Measurements from ENCODE around the gene TDRD9.

TDRD9 gene

GRCh38 chr14:104040539-104040938, 112.3 kb downstream of the TDRD9 start:
- no peak for TF ChIP-seq ZFX (IDR thresholded peaks at IDR 0.05; ENCODE audit: borderline replicate concordance)
- TF ChIP-seq, protein P1, sequence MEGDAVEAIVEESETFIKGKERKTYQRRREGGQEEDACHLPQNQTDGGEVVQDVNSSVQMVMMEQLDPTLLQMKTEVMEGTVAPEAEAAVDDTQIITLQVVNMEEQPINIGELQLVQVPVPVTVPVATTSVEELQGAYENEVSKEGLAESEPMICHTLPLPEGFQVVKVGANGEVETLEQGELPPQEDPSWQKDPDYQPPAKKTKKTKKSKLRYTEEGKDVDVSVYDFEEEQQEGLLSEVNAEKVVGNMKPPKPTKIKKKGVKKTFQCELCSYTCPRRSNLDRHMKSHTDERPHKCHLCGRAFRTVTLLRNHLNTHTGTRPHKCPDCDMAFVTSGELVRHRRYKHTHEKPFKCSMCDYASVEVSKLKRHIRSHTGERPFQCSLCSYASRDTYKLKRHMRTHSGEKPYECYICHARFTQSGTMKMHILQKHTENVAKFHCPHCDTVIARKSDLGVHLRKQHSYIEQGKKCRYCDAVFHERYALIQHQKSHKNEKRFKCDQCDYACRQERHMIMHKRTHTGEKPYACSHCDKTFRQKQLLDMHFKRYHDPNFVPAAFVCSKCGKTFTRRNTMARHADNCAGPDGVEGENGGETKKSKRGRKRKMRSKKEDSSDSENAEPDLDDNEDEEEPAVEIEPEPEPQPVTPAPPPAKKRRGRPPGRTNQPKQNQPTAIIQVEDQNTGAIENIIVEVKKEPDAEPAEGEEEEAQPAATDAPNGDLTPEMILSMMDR (IDR thresholded peaks at IDR 0.05): no peak
- H3K27ac ChIP-seq: no peak overlapping the region

DNA sequence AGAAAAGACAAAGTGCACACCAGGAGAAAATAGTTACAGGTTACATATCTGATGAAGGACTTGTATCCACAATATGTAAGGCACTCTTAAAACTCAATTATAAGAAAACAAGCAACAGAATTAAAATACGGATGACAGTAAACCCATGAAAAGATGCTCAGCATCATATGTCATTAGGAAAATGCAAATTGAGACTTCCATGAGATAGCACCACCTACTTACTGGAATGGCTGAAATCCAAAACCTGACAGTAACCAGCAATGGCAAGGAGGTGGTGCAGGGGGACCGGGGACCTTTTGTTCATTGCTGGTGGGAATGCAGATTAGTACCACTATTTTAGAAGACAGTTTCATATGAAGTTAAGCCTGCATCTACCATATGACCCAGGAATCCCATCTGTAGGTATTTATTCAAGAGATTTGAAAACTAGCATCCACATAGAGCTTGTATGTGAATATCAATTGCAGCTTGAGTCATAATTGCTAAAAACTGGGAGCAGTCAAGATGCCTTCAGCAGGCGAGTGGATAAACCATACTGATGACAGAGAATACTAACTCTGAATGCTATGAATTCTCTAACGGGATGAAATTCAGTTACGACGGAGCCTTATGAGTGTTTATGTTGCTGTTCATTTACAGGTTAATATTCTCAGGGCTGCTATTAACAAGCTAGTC, 113.3 kb downstream of the TDRD9 start:
- H3K27ac ChIP-seq: no peak overlapping the region
- TF ChIP-seq, protein P1 (IDR thresholded peaks at IDR 0.05): no peak
- TF ChIP-seq ZFX (IDR thresholded peaks at IDR 0.05; ENCODE audit: borderline replicate concordance): no peak

- no peak overlapping the region for H3K27ac ChIP-seq
- no peak for TF ChIP-seq ZFX (IDR thresholded peaks at IDR 0.05; ENCODE audit: borderline replicate concordance)
- TF ChIP-seq, protein P1 (IDR thresholded peaks at IDR 0.05): no peak
Measured at GRCh38 chr14:104044016-104044415, 115.8 kb downstream of the TDRD9 start.

DNA sequence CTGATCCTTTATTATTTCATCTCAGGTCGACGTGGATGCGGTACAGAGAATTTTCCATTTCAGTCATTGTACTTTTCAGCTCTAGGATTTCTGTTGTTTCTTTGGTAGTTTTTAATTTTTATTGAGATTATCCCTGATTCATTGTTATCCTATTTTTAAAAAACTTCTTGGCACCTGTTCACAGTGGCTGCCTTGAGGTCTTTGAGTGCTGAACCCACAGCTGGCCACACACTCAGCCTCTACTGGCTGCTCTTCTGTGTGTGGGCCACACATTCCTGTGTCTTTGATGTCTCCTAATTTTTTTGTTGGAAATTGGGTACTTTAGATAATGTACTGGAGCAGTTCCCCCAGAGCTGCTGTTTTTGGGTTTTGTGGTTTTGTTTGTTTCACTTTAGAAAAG, 119.5 kb downstream of the TDRD9 start:
- TF ChIP-seq, protein P1 (IDR thresholded peaks at IDR 0.05): no peak
- no peak for TF ChIP-seq ZFX (IDR thresholded peaks at IDR 0.05; ENCODE audit: borderline replicate concordance)
- H3K27ac ChIP-seq: no peak overlapping the region

- TF ChIP-seq ZFX (IDR thresholded peaks at IDR 0.05; ENCODE audit: borderline replicate concordance): no peak
- TF ChIP-seq, protein P1 (IDR thresholded peaks at IDR 0.05): no peak
- no peak overlapping the region for H3K27ac ChIP-seq
Measured at GRCh38 chr14:104048758-104049507, 120.7 kb downstream of the TDRD9 start.

GRCh38 chr14:104049576-104050240, 121.5 kb downstream of the TDRD9 start:
- no peak overlapping the region for H3K27ac ChIP-seq
- TF ChIP-seq, protein P1 (IDR thresholded peaks at IDR 0.05): no peak
- no peak for TF ChIP-seq ZFX (IDR thresholded peaks at IDR 0.05; ENCODE audit: borderline replicate concordance)
